CD4-positive, alpha-beta T cell treated with Interleukin-17A for 4 hours (primary cell): Measurements from ENCODE around the gene FANCC.

Experiments
- DNase-seq: peaks from one replicate; pipeline ENCODE4 v3.0.0-alpha.2; 2020; ENCODE audit warnings: mixed read lengths

FANCC gene

DNA sequence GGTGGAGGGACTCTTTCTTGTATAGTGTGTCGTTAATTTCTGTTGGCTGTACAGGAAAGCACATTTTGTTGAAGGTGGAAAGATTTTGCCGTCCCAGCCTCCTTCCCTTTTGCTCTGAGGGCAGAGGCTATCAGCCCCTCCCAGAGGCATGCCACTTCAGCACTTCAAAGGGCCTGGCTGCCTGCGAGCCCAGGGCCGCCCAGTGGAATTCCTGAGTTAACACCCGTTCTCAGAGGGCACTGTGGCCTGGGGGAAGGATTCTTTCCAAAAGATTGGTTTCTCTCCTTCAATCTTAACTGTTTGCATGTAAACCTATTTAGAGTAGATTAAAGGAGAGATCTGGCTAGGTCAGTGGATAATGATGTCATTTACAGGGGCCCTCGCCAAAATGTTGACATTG lies 238.6 kb downstream of the FANCC start:
- DNase-seq = no peak

- no peak for DNase-seq
Observed at GRCh38 chr9:95078511-95078910, 239.0 kb downstream of the FANCC start.

DNA sequence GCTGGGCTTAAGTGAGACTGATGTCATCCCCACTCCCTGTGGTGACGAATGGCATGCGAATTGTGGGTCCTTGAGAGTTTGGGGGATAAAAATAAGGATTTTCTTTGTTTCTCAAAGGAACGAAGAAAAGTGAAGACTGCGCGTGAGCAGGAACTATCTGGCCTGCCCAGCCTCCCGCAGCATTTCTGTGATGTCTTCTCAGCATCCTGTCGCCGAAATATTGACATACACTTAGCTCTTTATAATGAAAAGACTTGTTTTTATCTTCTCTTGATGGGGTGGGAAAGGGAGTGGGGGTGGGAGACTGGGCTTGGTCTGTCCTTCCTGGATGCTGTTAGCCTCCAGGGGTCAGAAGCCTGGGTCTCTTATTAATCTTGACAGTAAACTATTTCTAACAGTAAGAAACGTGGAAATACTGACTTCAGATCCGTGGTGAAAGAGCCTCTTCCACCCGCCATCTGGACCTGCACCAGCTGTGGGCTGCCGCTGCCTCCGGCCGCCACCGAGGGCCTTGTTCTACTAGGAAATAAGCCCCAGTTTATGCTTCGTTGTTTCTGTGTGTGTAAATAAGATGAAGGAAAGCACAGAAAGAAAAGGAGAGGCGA lies 239.6 kb downstream of the FANCC start:
- DNase-seq = no peak

DNA sequence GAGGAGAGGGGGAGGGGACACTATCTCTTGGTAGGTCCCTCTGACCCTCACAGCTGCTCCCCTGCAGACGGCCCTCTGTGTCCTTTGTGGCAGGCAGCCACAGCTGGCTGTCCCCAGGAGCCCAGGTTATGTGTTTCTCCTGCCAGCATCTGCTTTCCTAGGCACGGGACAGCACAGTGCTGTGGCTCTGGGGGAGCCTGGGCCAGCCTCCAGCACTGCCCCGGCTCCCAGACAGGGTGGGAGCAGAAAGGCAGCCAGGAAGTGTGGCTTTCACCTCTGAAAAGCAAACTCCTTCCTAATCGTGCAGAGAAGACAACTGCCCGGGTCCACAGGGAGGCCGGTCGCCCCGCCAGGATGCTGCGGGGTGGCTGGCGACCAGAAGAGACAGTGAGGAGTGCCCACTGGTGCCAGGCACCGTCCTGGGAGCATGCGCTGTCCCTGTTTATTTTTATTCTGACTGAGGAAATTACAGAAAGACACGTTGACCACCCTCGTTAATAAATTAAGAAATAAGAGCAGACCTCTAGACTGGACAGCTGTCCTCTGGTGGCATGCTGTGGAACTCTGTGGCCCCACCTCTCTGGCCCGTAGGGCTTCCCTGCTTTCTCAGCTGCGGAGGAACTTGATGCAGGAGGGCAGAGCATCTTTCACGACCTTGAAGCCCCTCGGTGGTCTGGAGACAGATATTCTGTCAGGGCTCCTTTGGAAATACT lies 240.3 kb downstream of the FANCC start:
- no peak for DNase-seq

- no peak for DNase-seq
Observed at GRCh38 chr9:95076696-95077052, 240.8 kb downstream of the FANCC start.

DNA sequence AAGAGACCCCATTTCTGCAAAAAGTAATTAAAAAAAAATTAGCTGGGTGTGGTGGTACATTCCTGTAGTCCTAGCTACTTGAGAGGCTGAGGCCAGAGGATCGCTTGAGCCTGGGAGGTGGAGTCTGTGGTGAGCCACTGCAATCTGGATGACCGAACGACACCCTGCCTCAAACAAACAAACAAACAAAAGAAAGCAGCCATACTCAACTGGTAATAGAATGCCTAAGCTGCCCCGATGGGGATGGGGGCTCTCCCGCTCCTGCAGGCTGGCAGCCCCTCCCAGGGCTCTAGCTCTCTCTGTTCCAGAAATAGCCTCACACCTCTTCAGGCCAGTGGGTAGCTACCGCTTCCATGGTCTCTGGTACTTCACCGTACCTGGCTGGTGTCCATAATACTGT lies 241.8 kb downstream of the FANCC start:
- no peak for DNase-seq

- no peak for DNase-seq
Observed at GRCh38 chr9:95074632-95075031, 242.9 kb downstream of the FANCC start.

DNA sequence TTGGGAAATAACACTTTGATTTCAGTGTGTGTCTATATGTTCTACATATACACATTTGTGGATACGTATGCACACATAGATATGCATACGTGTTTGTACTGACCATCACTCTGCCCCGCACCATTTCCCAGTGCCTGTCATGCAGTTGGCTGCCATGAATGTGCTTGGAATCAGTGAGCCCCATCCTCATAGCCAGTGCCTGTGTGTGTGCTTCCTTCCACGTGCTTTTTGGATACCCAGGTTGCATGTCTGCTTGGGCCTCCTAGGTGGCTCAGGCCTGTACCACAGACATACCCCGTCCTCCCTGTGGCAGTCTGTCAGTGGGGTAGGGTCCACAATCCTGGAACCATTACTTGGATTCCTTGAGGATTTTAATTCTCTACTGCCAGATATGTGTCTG lies 243.6 kb downstream of the FANCC start:
- no peak for DNase-seq

DNA sequence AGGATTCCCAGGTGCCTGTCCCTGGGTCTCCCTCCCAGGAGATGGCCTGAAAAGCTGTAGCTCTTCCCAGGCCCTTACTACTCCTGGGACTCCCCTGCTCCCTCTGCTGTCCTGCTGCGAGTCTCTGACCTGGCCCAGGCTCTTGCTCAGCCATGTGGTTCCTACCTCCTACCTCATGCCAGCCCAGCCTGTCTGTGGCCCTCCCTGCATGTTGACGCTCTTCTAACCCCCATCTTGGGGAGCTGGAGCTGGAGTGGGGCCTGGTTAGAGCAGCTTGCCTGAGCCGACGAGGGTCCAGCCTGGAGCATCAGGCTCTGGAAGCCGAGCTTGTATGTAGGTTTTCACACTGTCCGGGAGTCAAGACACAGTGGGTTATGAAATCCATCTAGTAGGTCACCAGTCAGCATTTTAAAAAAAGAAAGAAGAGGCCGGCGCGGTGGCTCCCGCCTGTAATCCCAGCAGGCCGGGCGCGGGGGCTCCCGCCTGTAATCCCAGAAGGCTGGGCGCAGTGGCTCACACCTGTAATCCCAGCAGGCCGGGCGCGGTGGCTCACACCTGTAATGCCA lies 244.4 kb downstream of the FANCC start:
- DNase-seq = no peak

- DNase-seq = no peak
Observed at GRCh38 chr9:95071925-95072324, 245.6 kb downstream of the FANCC start.

DNA sequence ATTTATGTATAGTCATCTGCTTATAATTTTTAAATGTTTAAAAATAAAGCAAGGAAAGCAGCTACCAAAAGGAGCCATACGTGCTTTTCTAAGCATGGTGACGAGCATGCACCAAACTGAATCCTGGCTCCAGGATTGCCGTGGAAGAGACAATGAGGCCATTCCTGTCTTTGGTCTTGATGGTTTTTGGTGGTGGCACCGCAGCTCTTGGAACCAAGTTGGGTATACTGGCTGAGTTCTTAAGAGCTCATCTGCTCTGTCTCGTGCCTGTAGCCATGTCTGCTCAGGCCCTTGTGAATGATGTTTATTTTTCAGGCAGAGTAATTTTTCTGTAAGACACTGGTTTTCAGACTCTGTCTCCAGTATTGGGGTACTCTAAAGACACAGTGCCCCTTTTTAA lies 246.1 kb downstream of the FANCC start:
- DNase-seq = no peak

GRCh38 chr9:95070549-95071021 lies 246.9 kb downstream of the FANCC start:
- no peak for DNase-seq

- no peak for DNase-seq
Observed at GRCh38 chr9:95067897-95068296, 249.6 kb downstream of the FANCC start.

DNA sequence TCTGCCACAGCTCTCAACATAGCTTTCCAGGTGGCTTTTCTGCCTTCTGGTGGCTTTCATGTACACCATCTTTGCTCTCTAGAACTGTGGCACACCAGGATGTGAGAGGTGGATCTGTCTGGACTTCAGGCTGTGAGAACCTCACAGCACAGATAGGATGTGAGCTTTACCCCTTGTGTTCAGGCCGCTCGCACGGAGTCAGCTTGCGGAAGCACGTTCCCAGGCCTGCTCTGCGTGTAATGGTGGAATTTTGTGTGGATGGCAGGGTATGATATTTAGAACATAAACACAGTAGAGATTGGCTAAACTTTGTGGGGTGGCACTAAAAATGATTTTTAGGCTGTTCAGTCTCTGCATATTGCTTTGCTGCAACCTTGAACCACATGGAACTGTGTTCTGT lies 250.5 kb downstream of the FANCC start:
- no peak for DNase-seq

DNA sequence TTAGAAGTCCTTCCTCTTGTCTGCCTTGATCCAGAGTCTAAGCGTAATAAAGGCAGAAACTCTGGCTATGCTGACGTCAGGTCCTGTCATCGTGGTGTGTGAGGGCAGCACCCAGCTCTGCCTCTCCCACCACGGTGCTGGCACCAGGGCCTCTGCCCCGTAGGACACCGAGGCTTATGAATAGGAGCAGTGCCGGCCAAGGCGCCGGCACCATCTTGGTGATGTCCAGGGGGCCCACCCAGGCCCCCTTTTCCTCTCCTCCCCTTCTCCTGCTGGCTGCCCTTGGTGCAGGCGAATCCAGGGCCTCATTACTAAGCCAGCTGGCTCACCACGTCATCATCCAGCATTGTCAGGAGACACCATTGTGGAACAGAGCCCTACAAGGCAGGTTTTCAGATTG lies 252.3 kb downstream of the FANCC start:
- no peak for DNase-seq

DNA sequence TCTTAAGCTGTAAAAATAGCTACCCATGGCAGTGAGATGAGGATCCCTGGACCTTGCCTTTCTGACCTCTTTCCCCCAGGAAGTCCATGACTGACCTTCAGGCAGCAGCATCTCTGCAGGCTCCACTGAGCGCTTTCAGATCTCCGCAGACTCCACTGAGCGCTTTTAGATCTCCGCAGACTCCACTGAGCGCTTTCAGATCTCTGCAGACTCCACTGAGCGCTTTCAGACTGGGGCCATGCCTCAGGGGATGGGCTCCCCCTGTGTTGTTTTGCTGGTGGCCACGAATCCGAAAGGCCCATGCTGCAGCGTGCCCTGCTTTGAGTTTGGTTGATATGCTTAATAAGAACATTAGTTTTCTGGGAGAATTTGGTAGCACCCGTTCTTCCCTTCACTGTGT lies 254.2 kb downstream of the FANCC start:
- no peak for DNase-seq

DNA sequence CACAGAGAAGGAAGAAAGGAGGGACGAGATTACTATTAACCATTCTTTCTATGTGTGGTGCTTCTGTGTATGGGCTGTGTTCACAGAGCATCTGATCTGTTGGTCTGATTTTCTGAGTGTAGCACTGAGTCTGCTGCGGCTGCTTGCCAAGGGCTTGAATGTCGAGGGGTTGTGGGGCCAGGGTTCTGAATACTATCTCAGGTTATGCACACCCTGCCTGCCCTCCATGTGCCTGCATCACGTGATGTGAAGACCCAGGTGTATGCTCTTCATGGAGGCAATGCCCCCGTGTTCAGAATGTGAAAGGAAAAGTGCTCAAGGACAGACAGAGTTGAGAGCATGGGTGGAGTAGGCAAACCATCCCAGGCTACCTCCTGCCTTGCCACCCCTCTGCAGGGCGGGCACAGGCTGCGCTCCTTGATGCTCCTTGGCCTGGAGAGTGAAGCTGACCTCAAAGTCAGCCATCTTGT lies 254.9 kb downstream of the FANCC start:
- no peak for DNase-seq

- no peak for DNase-seq
Observed at GRCh38 chr9:95061916-95062595, 255.5 kb downstream of the FANCC start.

GRCh38 chr9:95060916-95061315 lies 256.6 kb downstream of the FANCC start:
- DNase-seq = no peak

DNA sequence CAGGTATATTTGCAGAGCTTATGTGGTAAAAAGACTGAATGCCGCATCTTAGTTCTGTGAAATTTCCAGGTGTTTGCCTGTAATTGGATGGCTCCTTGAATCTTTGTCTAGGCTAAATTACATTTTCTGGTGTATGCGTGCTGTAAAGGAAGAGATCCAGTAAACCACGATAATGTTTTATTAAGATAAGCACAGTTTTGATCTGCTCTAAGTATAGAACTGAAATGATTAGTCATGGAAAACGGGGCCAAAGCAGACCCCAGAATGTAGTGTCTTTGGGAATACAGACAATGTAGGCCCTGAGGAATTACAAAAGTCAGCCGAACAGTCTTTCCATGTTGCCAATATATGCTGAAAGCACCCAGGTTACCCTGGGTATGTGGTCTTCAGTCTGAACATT lies 257.3 kb downstream of the FANCC start:
- DNase-seq = no peak

GRCh38 chr9:95058795-95059386 lies 258.6 kb downstream of the FANCC start:
- no peak for DNase-seq

DNA sequence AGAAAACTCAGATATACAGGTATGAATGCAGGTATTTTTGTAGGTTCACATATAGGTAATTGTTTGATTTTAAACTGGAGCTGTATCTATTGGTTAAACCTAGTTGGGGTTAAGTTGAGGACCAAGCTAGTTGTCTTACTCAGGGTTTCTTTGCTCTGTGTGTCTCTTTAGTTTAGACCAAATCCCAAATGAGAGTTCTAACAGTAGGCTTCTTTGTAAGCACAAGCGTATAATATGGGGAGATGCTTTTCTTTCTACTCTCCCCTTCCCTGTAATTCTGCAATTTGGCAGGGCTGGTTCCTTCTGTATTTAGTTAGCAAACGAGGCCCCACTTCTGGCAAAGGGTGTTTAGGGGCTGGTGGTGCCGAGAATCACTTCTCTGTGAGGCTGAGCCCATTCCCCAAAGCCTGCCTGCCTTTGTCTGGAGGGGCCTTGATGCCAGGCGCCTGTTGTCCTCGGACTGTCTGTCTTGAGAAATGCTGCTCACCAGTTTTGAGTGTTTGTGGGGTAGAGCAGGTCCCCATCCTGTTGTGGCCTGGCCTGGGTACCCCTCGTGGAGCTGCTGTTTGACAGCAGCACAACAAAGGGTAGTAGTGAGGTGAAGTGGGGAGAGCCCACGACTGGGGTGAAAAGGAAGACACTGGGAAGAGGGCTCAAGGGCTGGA lies 259.3 kb downstream of the FANCC start:
- DNase-seq = no peak

GRCh38 chr9:95057101-95057500 lies 260.4 kb downstream of the FANCC start:
- DNase-seq = no peak
